ENCODE results near the gene MSI2.

The MSI2 gene

DNA sequence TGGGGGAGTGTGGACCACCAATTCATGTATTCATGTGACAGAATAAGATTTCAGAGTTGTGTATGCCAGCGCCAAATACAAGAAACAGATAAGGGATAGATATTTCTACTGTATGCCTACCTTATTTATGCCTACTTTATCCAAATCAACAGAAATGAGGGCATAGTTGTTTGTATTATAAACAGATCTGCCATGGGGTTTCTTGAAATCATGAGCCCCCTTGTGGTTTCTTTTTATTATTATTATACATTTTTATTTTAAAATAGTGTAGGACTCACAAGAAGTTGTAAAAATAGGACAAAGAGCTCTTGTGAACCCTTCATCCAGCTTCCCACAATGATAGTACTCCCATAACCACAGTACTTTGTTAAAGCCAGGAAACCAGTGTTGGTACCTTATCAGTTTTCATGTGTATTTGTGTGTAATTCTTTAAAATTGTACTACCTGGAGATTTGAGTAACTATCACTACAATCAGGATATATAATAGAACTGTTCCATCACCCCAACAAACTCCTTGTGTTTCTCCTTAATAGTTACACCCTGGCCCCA is 259.4 kb downstream of the MSI2 start:
- no peak for DNase-seq

- no peak for DNase-seq
Measured at GRCh38 chr17:57516290-57517230, 260.2 kb downstream of the MSI2 start.

DNA sequence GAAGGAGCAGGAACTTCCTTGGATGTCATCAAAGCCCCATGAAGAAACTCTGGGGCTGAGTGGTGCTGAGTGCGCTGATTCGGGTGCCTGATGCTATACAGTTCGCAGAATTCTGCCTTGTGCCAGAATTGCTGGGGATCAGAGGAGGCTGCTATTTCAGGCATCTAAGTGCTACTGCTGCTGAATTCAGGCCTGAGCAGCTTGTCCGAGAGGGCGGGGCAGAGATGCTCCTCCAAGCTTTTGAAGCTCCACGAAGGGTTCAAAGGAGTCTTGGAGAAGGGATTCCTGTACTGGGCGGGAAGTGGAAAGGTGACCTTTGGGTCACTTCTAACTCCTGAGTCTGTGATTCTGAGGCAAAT is 260.9 kb downstream of the MSI2 start:
- DNase-seq = no peak

- DNase-seq = no peak
Measured at GRCh38 chr17:57517632-57518456, 261.5 kb downstream of the MSI2 start.

GRCh38 chr17:57518587-57519581 is 262.6 kb downstream of the MSI2 start:
- DNase-seq = no peak

DNA sequence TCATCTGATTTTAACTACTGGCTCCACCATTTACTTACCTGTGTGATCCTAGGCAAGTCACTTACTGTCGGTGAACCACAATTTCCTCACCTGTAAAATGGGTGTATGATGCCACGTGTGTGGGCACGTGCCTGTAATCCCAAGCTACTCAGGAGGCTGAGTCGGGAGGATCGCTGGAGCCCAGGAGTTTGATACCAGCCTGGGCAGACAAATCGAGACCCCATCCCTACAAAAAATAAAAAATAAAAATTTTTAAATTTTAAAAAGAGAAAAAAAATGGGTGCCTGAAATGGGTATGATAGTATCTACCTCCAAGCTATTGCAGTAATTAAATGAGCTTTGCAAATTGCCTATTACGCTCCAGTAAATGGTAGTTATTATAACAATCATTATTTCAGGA is 263.5 kb downstream of the MSI2 start:
- DNase-seq = no peak

- DNase-seq = no peak
Measured at GRCh38 chr17:57521606-57522005, 265.3 kb downstream of the MSI2 start.

DNA sequence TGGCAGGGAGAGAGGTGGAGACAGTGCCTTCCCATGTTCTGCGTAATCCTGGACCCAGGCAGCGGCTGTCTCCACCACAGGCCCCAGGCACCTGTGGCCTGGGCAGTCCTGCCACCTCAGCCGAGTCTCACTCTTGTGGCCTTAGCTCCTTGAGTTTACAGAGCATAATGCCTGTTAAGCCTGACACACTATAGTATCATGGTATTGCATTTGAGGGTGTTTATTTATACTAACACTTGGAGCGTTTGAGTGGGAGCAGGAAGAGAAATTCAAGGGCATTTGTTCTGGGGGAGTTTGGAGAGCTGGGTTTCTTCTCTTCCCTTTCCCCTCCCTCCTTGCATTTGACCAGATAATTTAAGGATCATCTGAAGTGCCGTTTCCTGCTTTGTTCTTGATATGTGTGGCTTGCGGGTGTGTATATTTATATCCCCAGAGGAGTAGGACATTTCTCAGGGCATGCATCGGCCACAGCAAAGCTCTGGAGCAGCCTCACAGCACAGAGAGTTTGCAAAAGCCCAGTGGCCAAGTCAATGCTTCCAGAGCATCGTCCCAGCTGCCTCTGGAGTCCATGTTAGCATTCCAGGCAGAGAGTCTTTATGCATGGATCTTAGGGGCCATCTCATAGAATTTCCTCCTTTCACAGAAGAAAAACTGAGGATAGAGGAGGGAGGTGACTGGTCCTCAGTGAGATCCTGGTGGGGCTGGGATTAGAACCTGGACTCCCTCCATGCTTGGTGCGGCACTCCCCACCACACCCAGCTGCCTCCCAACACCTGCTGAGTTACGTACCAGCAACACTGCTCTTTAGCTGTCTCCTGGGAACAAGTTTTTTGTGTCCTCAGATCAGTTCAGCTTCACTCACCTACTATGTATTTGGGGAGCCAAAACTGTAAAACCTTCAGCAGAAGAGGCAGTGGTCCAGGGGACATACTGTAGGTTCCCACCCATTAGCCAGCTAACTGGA is 266.0 kb downstream of the MSI2 start:
- no peak for DNase-seq

DNA sequence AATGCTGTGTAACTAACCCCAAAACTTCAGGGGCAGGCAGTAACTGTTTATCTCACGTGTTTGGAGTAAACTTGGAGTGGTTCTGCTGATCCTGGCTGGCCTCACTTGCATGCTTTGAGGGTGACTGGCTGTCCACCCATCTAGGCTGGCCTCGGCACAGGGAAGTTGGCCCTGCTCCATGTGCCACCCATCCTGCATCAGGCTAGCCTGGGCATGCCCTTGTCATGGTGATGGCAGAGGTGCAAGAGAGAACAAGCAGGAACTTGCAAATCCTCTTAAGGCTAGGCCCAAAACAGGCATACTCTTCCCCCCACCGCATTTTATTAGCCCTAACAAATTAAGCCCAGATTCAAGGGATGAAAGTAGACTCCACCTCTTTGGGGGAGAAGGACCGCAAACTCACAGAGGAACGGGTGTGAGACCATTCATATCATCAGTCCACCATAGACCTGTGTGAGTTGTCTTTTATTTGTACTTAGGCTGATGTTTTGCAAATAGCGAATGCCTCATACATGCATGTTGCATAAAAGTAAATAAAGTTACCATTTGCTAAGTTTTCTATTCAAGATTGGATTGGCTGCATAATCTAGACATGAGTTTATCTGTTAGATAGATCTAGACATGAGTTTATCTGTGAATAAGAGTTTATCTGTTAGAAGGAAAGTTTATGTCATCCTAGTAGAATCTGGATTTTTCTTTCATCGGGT is 267.8 kb downstream of the MSI2 start:
- no peak for DNase-seq

- DNase-seq = no peak
Measured at GRCh38 chr17:57524839-57525568, 268.7 kb downstream of the MSI2 start.

DNA sequence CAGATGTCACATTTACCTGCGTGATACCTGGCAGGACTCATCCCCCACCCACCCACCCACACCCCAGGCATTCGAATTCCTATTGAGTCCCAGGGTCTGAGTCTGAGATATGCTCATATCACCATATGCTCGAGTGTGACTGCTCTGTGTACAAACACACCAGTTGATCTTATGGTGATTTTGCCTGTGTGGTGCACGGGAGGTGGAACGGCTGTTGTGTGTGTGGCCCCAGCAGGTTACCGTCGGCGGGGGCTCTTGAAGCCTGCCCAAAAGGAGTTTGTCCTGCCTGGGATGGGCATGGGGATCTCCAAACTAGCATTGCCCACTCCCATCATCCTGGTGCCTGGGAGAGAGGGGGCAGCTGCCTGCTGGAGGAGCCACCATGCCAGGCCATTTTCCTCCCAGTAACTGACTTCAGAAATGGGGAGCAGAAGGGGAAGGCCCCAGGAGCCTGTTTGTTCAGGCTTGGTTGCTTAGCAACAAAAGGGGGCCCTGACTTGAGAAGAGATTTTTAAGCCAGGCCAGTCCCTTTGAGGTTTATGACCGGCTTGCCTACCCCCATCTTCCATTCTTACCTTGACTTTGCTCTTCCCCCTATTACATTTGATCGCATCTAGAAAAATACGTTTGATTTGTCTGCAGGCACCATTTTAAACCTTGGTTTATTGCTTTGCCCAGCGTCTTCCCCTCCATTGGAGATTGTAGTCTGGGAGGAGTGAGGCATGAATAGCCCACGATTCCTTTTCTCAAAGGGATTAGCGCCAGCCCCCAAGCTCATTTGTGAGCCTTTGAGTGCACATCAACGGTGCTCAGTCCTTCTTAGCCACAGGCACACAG is 271.1 kb downstream of the MSI2 start:
- no peak for DNase-seq

GRCh38 chr17:57528058-57528451 is 271.7 kb downstream of the MSI2 start:
- no peak for DNase-seq

- DNase-seq = no peak
Measured at GRCh38 chr17:57530026-57530425, 273.7 kb downstream of the MSI2 start.

- no peak for DNase-seq
Measured at GRCh38 chr17:57530508-57530907, 274.2 kb downstream of the MSI2 start.

GRCh38 chr17:57531078-57531477 is 274.8 kb downstream of the MSI2 start:
- no peak for DNase-seq

DNA sequence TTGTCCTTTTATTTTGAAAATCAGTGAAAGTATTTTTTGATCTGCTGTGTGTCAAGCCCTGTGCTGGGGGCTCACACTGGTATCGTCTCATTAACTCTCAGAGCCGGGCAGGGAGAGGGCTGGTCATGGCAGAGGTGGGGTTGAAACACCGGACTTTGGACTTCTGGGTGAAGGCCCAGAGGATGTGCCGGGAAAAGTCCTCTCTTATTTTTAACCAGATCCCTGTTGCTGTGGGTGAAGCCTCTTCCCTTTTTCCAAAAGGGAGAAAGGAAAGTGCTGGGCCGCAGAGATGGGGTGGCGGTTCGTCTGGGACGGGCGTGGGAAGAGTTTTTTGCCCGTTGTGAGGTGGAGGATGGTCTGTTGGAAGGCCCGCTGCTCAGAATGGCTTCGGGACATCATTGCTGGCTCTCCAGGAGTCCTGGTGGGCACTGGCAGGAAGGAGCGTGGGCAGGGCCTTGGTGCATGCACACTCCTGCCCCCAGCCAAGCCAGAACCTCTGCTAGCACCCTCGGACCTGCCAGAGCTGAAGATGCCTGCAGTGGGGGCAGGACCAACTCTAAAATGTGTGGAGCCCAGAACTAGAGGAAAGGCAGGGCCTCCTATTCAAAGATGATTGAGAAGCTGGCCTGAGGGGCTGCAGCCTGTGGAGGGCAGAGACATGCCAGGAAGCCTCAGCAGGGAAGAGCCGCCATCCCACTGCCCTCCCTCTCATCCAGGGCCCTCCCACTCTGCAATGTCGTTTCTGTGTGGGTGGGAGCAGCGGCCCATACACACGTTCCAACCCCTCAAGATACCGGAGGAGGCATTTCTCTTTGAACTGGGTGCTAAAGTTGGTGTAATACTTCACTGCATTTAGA is 275.6 kb downstream of the MSI2 start:
- DNase-seq = no peak

GRCh38 chr17:57532556-57532955 is 276.2 kb downstream of the MSI2 start:
- no peak for DNase-seq

DNA sequence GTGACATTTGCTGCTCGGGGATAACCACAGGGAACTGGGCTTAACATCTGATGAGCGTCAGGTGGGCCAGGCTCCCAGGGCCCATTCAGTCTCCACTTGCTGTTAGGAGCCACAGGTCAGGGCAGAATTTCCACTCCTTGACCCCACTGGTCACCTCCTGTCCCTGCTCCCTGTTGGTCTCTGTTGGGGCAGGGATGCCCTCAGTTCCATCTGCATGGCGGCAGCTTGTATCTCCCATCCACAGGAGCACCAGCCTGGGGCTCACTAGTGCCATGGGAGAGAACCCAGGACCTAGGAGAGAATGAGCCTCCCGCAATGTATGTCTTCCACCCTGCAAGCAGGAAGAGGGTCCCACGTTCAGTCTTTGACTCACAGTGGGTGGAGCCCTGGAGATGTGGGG is 276.6 kb downstream of the MSI2 start:
- no peak for DNase-seq

All from activated CD4-positive, alpha-beta T cell treated with anti-CD3 and anti-CD28 coated beads for 4 hours (primary cell).